Activated CD4-positive, alpha-beta T cell treated with anti-CD3 and anti-CD28 coated beads, Interleukin-2, amount 10 ng/mL, durations not matched to agents 24 days and 14 days (primary cell): ENCODE data around the gene SMIM21. TPM values are rescaled to one million over a fixed set of nuclear protein-coding genes. Genes with fewer than 3 reads are reported as not detected.

Experiments
- DNase-seq: peaks from one replicate; pipeline ENCODE4 v3.0.0; 2022
- H3K27ac Mint-ChIP-seq: one replicate; pipeline ENCODE4 v1.8.0; 2022; ENCODE audit warnings: mild to moderate bottlenecking, mixed read lengths
- H3K27me3 Mint-ChIP-seq: one replicate; pipeline ENCODE4 v1.8.0; 2022; ENCODE audit warnings: mixed read lengths
- H3K36me3 Mint-ChIP-seq: one replicate; pipeline ENCODE4 v1.8.0; 2022; ENCODE audit warnings: low read depth, mild to moderate bottlenecking, mixed read lengths
- H3K4me1 Mint-ChIP-seq: one replicate; pipeline ENCODE4 v1.8.0; 2021; ENCODE audit warnings: mixed read lengths
- H3K4me3 Mint-ChIP-seq: one replicate; pipeline ENCODE4 v1.8.0; 2022; ENCODE audit warnings: mild to moderate bottlenecking, moderate library complexity, mixed read lengths
- H3K9me3 Mint-ChIP-seq: one replicate; pipeline ENCODE4 v1.8.0; 2021; ENCODE audit warnings: mixed read lengths
- intact Hi-C: fragments of 100-400 bp; cut with micrococcal nuclease; formaldehyde crosslinking; loops from one replicate; pipeline ENCODE4 v1.15.1; 2023
- total RNA-seq: library from RNA; stranded (reverse); gene quantifications from 2 replicates; pipeline ENCODE4 v1.2.3, GENCODE V29; 2022

The SMIM21 gene
- total RNA-seq, 1 donor from 2014 or later = not detected

GRCh38 chr18:75378376-75379315, 48.9 kb downstream of the SMIM21 start:
- H3K4me1 Mint-ChIP-seq = no peaks in the 10 kb centered on the region
- no peak for DNase-seq
- H3K27ac Mint-ChIP-seq = no peak overlapping the region
- H3K9me3 Mint-ChIP-seq = no peaks in the 10 kb centered on the region
- intact Hi-C loops = no loop called here
- peaks cover 4% of the 10 kb centered on the region for H3K27me3 Mint-ChIP-seq
- no peak overlapping the region for H3K4me3 Mint-ChIP-seq
- H3K36me3 Mint-ChIP-seq = no peaks in the 10 kb centered on the region

DNA sequence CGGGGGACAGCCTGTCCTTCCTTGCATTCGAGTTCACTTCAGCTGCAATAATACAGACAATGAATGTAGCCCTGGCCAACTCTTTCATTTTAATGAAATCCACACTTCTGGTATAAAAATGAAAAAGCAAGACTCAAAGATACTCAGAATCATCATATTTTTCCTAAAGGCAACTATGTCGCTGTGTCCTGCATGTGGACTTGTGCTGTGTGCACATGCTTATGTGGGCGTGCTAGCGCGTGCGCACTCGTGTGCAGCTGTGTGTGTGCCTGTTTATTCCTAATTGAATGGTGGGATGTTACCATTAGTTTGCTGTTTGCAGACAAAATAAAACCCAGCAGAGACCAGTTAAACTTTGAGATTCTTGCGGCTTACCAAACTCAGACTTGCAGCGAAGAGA, 49.6 kb downstream of the SMIM21 start:
- Mint-ChIP-seq H3K9me3 (no peaks in the 10 kb centered on the region), H3K4me3 (no peak overlapping the region), H3K4me1 (no peaks in the 10 kb centered on the region), H3K27ac (no peak overlapping the region), H3K36me3 (no peaks in the 10 kb centered on the region), H3K27me3 (peaks cover 2% of the 10 kb centered on the region)
- intact Hi-C loops = no loop called here
- no peak for DNase-seq

- Mint-ChIP-seq H3K9me3 (no peaks in the 10 kb centered on the region), H3K4me3 (no peak overlapping the region), H3K27me3 (peaks cover 2% of the 10 kb centered on the region)
Measured at GRCh38 chr18:75377258-75377657, 50.2 kb downstream of the SMIM21 start.

DNA sequence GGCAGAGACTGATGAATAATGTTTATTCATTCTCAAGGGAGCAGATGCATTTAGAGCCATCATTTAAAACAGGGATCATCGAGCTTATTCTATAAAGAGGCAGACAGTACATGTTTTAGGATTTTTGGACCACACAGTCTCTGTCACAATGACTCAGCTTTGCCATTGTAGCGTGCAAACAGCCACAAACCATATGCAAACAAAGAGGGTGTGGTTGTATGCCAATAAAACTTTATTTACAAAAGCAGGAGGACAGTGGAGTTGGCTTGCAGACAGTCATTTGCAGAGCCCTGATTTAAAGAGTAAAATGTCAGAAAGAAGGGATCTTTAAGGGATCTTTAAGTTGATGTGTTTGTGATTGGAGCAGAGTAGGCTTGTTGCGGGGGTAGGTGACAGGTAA, 51.5 kb downstream of the SMIM21 start:
- Mint-ChIP-seq H3K27ac (peak overlapping the region; percentile 1), H3K4me3 (no peak overlapping the region), H3K9me3 (no peaks in the 10 kb centered on the region), H3K27me3 (peaks cover 2% of the 10 kb centered on the region), H3K4me1 (no peaks in the 10 kb centered on the region), H3K36me3 (no peaks in the 10 kb centered on the region)
- intact Hi-C loops = no loop called here
- no peak for DNase-seq

More at GRCh38 chr18:75377258-75377657, 50.2 kb downstream of the SMIM21 start:
- Mint-ChIP-seq H3K4me1 (no peaks in the 10 kb centered on the region), H3K27ac (no peak overlapping the region), H3K36me3 (no peaks in the 10 kb centered on the region)
- intact Hi-C loops = no loop called here
- no peak for DNase-seq

DNA sequence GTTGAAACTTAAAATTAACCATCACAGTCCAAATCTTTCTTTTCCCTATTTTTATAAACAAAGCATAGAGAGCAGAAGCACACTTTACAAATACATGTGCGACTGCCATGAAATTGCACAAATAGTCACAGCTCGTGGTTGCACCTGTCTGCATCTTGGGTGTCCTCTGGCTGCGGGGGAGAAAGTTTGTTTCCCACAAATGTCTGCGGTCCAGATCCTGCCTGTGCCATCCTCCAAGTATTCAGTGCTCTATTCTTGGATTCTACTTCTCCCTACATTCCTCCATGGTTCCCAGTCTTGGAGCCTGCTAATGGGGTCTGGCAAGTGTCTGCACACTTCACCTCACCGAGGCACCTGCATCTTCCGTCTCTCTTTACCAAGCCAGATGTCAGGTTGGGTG, 52.2 kb downstream of the SMIM21 start:
- Mint-ChIP-seq H3K4me3 (no peak overlapping the region), H3K36me3 (no peaks in the 10 kb centered on the region), H3K4me1 (no peaks in the 10 kb centered on the region), H3K27me3 (peaks cover 2% of the 10 kb centered on the region), H3K27ac (no peak overlapping the region), H3K9me3 (no peaks in the 10 kb centered on the region)
- no peak for DNase-seq
- intact Hi-C loops = no loop called here

DNA sequence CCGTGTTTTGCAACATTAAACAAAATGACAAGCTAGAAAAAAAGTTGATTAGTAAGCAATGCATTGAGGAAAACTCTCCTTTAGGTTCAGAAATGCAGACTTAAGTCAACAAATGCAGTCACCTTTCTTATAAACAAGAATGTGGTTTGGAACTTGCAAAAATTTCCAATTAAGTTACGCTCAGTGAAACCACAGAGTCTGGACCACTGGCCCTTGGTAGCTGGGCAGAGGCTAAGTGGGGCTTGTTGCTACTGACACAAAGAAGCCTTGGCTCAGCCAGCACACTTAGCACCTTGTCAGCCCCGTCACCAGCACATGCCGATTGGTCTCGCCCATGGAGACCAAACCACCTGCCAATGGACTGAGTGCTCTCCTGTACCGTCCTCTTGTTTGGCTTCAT, 53.0 kb downstream of the SMIM21 start:
- no peak overlapping the region for H3K27ac Mint-ChIP-seq
- no peak overlapping the region for H3K4me3 Mint-ChIP-seq
- peaks cover 2% of the 10 kb centered on the region for H3K27me3 Mint-ChIP-seq
- DNase-seq = no peak
- H3K9me3 Mint-ChIP-seq = no peaks in the 10 kb centered on the region
- intact Hi-C loops = no loop called here
- no peaks in the 10 kb centered on the region for H3K36me3 Mint-ChIP-seq
- no peaks in the 10 kb centered on the region for H3K4me1 Mint-ChIP-seq

DNA sequence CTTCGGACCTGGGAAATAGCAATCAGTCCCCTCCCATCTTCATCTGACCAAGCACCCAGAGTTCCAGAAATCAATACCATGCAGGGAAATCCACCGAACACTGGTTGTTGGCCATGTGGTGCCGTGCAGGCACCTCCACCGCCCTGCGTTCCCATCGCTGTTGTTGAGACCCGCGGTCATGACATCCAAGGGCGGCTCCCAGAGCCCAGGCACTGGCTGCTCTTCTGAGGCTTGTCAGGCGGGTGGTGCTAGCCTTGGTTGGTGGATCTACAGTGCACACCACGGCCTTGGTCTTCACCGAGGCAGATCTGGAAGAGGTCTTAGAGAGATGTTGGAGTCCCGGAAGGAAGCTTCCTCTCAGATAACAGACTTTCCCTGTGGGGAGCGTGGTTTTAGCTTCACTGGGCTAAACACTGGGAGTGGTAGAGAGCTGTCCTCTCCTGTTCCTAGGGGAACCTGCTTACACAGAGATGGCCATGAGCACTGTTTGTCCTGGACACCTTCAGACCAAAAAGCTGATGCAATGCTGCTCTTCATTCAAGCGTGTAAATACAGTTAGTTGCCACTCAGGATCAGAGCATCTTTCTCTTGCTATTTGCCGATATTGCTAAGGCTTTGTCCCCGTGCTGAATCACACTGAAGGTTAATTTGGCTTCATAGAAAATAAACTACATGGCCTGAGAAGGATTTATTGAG, 58.3 kb downstream of the SMIM21 start:
- Mint-ChIP-seq H3K4me3 (no peak overlapping the region), H3K36me3 (no peaks in the 10 kb centered on the region), H3K9me3 (no peaks in the 10 kb centered on the region), H3K27me3 (peaks cover 2% of the 10 kb centered on the region), H3K4me1 (no peaks in the 10 kb centered on the region), H3K27ac (no peak overlapping the region)
- intact Hi-C loops = no loop called here
- DNase-seq = no peak

DNA sequence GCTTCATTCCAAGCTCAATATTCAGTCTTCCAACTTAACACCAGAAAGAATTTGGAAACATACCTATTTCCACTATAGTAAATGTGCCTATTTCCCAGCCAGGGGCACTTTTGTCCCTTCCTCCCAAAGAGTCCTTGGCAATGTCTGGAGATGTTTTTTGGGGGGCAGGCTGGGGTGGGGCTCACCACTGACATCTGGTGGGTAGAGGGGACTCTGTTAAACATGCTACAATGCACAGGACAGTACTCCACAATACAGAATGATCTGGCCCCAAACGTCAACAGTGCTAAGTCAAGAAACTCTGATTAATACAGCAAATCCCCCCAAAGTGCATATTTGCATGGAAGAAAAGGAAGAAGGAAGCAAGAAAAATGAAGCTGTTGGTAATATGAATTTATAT, 61.7 kb downstream of the SMIM21 start:
- Mint-ChIP-seq H3K36me3 (no peaks in the 10 kb centered on the region), H3K4me3 (no peak overlapping the region), H3K9me3 (no peaks in the 10 kb centered on the region), H3K27ac (no peak overlapping the region), H3K4me1 (no peaks in the 10 kb centered on the region), H3K27me3 (peaks cover 2% of the 10 kb centered on the region)
- intact Hi-C loops = no loop called here
- DNase-seq = no peak

DNA sequence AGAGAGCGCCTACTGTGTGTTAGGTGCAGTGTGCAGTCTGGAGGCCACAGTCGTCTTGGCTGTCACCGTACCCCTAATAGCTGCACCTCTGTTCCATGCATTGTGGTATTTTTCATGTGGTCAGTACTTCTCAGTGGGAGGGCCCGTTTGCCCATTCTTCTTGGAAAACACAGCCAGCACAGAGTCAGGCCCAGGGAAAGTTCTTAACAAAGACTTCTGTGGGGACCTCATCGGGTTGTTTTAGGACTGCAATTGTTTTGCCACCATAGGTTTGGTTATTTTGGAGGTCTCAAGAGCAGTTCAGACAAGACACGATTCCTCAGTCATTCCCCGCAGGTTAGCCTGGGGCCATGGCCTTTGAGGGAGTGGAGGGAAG, 62.3 kb downstream of the SMIM21 start:
- DNase-seq = no peak
- intact Hi-C loops = no loop called here
- no peaks in the 10 kb centered on the region for H3K9me3 Mint-ChIP-seq
- H3K4me3 Mint-ChIP-seq = no peak overlapping the region
- peaks cover 2% of the 10 kb centered on the region for H3K27me3 Mint-ChIP-seq
- H3K4me1 Mint-ChIP-seq = no peaks in the 10 kb centered on the region
- H3K27ac Mint-ChIP-seq = no peak overlapping the region
- H3K36me3 Mint-ChIP-seq = no peaks in the 10 kb centered on the region

DNA sequence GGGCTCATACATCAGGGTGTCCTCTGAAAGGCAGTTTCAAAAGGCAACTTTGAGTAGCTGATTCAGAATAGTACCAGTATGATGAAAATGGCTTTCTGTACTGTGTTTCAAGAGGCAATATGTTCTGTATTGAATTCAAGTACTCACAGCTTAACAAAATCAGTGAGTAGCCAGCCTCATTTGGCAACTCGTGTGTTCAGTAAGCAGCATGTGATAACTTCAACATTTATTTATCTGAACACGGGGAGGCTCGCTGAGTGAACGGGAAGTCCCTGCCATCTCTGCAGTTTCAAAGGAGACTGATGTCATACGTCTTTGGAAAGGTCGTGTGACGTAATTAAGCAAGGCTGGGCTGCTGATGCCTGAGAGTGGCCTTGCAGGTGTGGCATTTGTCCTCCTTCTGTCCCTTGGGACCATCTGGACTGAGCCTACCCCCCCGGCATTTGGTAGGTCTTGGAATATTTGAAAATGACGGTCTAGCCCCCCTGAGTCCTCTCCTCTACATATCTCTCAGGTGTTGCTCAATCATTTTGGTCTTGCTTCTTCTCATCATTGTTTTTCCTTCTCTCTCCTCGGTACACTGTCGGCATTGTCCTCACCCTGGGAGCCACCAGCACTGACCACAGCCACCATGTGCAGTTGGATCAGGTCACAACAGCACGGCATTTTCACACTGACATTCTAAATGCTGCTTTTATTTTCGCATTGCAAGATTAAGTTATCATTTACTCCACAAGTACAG, 62.8 kb downstream of the SMIM21 start:
- no peak overlapping the region for H3K4me3 Mint-ChIP-seq
- intact Hi-C loops = no loop called here
- H3K27me3 Mint-ChIP-seq = peaks cover 2% of the 10 kb centered on the region
- no peaks in the 10 kb centered on the region for H3K9me3 Mint-ChIP-seq
- DNase-seq = no peak
- H3K27ac Mint-ChIP-seq = no peak overlapping the region
- H3K4me1 Mint-ChIP-seq = no peaks in the 10 kb centered on the region
- no peaks in the 10 kb centered on the region for H3K36me3 Mint-ChIP-seq

DNA sequence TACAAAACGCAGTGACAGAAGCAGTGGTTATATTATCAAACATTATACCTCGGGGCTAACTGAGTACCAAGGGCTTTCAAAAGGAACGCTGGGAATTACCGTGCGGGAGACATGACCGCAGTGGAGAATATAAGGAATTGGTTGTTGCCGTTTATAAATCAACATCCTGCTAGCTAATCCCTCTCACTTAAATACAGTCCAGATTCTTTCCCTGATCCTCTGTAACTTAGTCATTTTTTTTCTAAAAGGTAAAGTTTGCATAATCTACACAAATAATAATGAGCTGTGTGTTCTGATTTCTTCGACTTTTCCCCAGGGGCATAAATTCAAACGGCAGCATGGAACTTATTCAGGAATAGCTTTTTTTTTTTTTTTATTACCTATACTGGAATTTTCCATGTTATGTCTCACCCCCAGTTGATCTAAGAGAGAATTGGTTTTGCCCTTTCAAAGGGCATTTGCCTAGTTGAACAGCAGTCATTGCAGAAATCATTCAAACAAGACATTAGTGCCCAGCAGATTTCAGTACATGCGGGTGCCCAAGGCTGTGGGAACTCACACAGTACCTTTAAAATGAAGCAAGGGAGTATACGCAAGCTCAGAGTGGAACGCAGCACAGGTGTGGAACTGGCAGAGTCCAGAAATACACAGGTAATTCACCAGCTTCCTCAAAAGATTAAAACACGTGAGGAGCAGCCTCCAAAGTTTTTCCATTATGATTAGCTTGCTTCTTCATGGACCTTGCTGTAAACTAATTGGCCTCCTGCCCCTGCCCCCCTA, 63.9 kb downstream of the SMIM21 start:
- H3K9me3 Mint-ChIP-seq = no peaks in the 10 kb centered on the region
- H3K4me1 Mint-ChIP-seq = no peaks in the 10 kb centered on the region
- H3K4me3 Mint-ChIP-seq = no peak overlapping the region
- DNase-seq = no peak
- H3K27me3 Mint-ChIP-seq = peaks cover 2% of the 10 kb centered on the region
- no peak overlapping the region for H3K27ac Mint-ChIP-seq
- H3K36me3 Mint-ChIP-seq = no peaks in the 10 kb centered on the region
- intact Hi-C loops = no loop called here

GRCh38 chr18:75362435-75362834, 65.1 kb downstream of the SMIM21 start:
- intact Hi-C loops = no loop called here
- Mint-ChIP-seq H3K4me3 (no peak overlapping the region), H3K27ac (no peak overlapping the region), H3K36me3 (no peaks in the 10 kb centered on the region), H3K27me3 (peaks cover 2% of the 10 kb centered on the region), H3K4me1 (no peaks in the 10 kb centered on the region), H3K9me3 (no peaks in the 10 kb centered on the region)
- DNase-seq = no peak

GRCh38 chr18:75360941-75361340, 66.6 kb downstream of the SMIM21 start:
- Mint-ChIP-seq H3K9me3 (peaks cover 5% of the 10 kb centered on the region), H3K27ac (no peak overlapping the region), H3K4me3 (no peak overlapping the region), H3K36me3 (no peaks in the 10 kb centered on the region), H3K27me3 (peaks cover 6% of the 10 kb centered on the region), H3K4me1 (no peaks in the 10 kb centered on the region)
- intact Hi-C loops = no loop called here
- DNase-seq = no peak
